ENCODE data around the gene TULP1.

Gene TULP1

GRCh38 chr6:35470663-35471120 is 42.0 kb downstream of the TULP1 start:
- Histone ChIP-seq H3K4me1 (ENCODE audit: control insufficient read depth in 2 of 2, insufficient read depth in 2 of 2, low read length in 2 of 2) (peaks cover 18 to 21% of the 10 kb centered on the region in 2 donors), H3K27ac (ENCODE audit: low read depth in 2 of 2, low read length in 2 of 2) (no peak overlapping the region), H3K9me3 (ENCODE audit: control insufficient read depth in 2 of 2, low read length in 2 of 2) (no peaks in the 10 kb centered on the region), H3K9ac (ENCODE audit: low read depth in 1 of 2, low read length in 2 of 2) (no peak overlapping the region), H3K4me3 (ENCODE audit: low read length in 2 of 2) (no peak overlapping the region), H3K27me3 (ENCODE audit: control insufficient read depth in 2 of 2, insufficient read depth in 2 of 2, low read length in 2 of 2) (no peaks in the 10 kb centered on the region), H3K36me3 (ENCODE audit: control insufficient read depth in 2 of 2, insufficient read depth in 2 of 2, low read length in 2 of 2) (peaks cover 29 to 33% of the 10 kb centered on the region in 2 donors)

GRCh38 chr6:35469751-35470662 is 42.7 kb downstream of the TULP1 start:
- peaks cover 18 to 21% of the 10 kb centered on the region in 2 donors for H3K4me1 ChIP-seq (ENCODE audit: control insufficient read depth in 2 of 2, insufficient read depth in 2 of 2, low read length in 2 of 2)
- no peaks in the 10 kb centered on the region for H3K27me3 ChIP-seq (ENCODE audit: control insufficient read depth in 2 of 2, insufficient read depth in 2 of 2, low read length in 2 of 2)

GRCh38 chr6:35468980-35469750 is 43.5 kb downstream of the TULP1 start:
- Histone ChIP-seq H3K36me3 (ENCODE audit: control insufficient read depth in 2 of 2, insufficient read depth in 2 of 2, low read length in 2 of 2) (peaks cover 23 to 27% of the 10 kb centered on the region in 2 donors), H3K4me1 (ENCODE audit: control insufficient read depth in 2 of 2, insufficient read depth in 2 of 2, low read length in 2 of 2) (peaks cover 18 to 21% of the 10 kb centered on the region in 2 donors)

More at GRCh38 chr6:35469751-35470662, 42.7 kb downstream of the TULP1 start:
- Histone ChIP-seq H3K36me3 (ENCODE audit: control insufficient read depth in 2 of 2, insufficient read depth in 2 of 2, low read length in 2 of 2) (peaks cover 26 to 31% of the 10 kb centered on the region in 2 donors), H3K27ac (ENCODE audit: low read depth in 2 of 2, low read length in 2 of 2) (peak overlapping the region; percentile 29 to 89), H3K4me3 (ENCODE audit: low read length in 2 of 2) (peak overlapping the region; percentile 76 to 88), H3K9ac (ENCODE audit: low read depth in 1 of 2, low read length in 2 of 2) (peak overlapping the region; percentile 85 to 95), H3K9me3 (ENCODE audit: control insufficient read depth in 2 of 2, low read length in 2 of 2) (no peaks in the 10 kb centered on the region)

GRCh38 chr6:35468181-35468979 is 44.3 kb downstream of the TULP1 start, which contains the start of gene RPL10A:
RPL10A (plus strand) TSS chr6:35468401; CDS start chr6:35468435, 34 bp downstream.
- no peaks in the 10 kb centered on the region for H3K9me3 ChIP-seq (ENCODE audit: control insufficient read depth in 2 of 2, low read length in 2 of 2)
- H3K4me1 ChIP-seq (ENCODE audit: control insufficient read depth in 2 of 2, insufficient read depth in 2 of 2, low read length in 2 of 2), result peaks cover 18 to 21% of the 10 kb centered on the region in 2 donors
- no peaks in the 10 kb centered on the region for H3K27me3 ChIP-seq (ENCODE audit: control insufficient read depth in 2 of 2, insufficient read depth in 2 of 2, low read length in 2 of 2)
- H3K27ac ChIP-seq (ENCODE audit: low read depth in 2 of 2, low read length in 2 of 2), result peak within 1 kb of the TSS; percentile 89 to 91
- H3K36me3 ChIP-seq (ENCODE audit: control insufficient read depth in 2 of 2, insufficient read depth in 2 of 2, low read length in 2 of 2), result peaks cover 23 to 27% of the 10 kb centered on the region in 2 donors
- H3K9ac ChIP-seq (ENCODE audit: low read depth in 1 of 2, low read length in 2 of 2), result peak within 1 kb of the TSS; percentile 85 to 95
- peak within 1 kb of the TSS; percentile 76 to 88 for H3K4me3 ChIP-seq (ENCODE audit: low read length in 2 of 2)

More at GRCh38 chr6:35468980-35469750, 43.5 kb downstream of the TULP1 start:
- H3K9ac ChIP-seq (ENCODE audit: low read depth in 1 of 2, low read length in 2 of 2), result peak overlapping the region; percentile 85 to 95
- peak overlapping the region; percentile 89 to 91 for H3K27ac ChIP-seq (ENCODE audit: low read depth in 2 of 2, low read length in 2 of 2)
- peak overlapping the region; percentile 76 to 88 for H3K4me3 ChIP-seq (ENCODE audit: low read length in 2 of 2)
- H3K27me3 ChIP-seq (ENCODE audit: control insufficient read depth in 2 of 2, insufficient read depth in 2 of 2, low read length in 2 of 2), result no peaks in the 10 kb centered on the region
- no peaks in the 10 kb centered on the region for H3K9me3 ChIP-seq (ENCODE audit: control insufficient read depth in 2 of 2, low read length in 2 of 2)

- no peak overlapping the region for H3K9ac ChIP-seq (ENCODE audit: low read depth in 1 of 2, low read length in 2 of 2)
- no peak overlapping the region for H3K27ac ChIP-seq (ENCODE audit: low read depth in 2 of 2, low read length in 2 of 2)
- peaks cover 13 to 20% of the 10 kb centered on the region in 2 donors for H3K4me1 ChIP-seq (ENCODE audit: control insufficient read depth in 2 of 2, insufficient read depth in 2 of 2, low read length in 2 of 2)
- H3K9me3 ChIP-seq (ENCODE audit: control insufficient read depth in 2 of 2, low read length in 2 of 2), result no peaks in the 10 kb centered on the region
- H3K36me3 ChIP-seq (ENCODE audit: control insufficient read depth in 2 of 2, insufficient read depth in 2 of 2, low read length in 2 of 2), result peaks cover 10 to 13% of the 10 kb centered on the region in 2 donors
- no peak overlapping the region for H3K4me3 ChIP-seq (ENCODE audit: low read length in 2 of 2)
- no peaks in the 10 kb centered on the region for H3K27me3 ChIP-seq (ENCODE audit: control insufficient read depth in 2 of 2, insufficient read depth in 2 of 2, low read length in 2 of 2)
Observed at GRCh38 chr6:35465646-35466045, 47.0 kb downstream of the TULP1 start.

- H3K27ac ChIP-seq (ENCODE audit: low read depth in 2 of 2, low read length in 2 of 2), result no peak overlapping the region
- H3K9me3 ChIP-seq (ENCODE audit: control insufficient read depth in 2 of 2, low read length in 2 of 2), result no peaks in the 10 kb centered on the region
- H3K27me3 ChIP-seq (ENCODE audit: control insufficient read depth in 2 of 2, insufficient read depth in 2 of 2, low read length in 2 of 2), result no peaks in the 10 kb centered on the region
- no peak overlapping the region for H3K9ac ChIP-seq (ENCODE audit: low read depth in 1 of 2, low read length in 2 of 2)
- H3K36me3 ChIP-seq (ENCODE audit: control insufficient read depth in 2 of 2, insufficient read depth in 2 of 2, low read length in 2 of 2), result peaks cover under 1 to 10% of the 10 kb centered on the region in 2 donors
- peaks cover 6 to 7% of the 10 kb centered on the region in 2 donors for H3K4me1 ChIP-seq (ENCODE audit: control insufficient read depth in 2 of 2, insufficient read depth in 2 of 2, low read length in 2 of 2)
- H3K4me3 ChIP-seq (ENCODE audit: low read length in 2 of 2), result no peak overlapping the region
Observed at GRCh38 chr6:35463292-35463691, 49.4 kb downstream of the TULP1 start.

GRCh38 chr6:35461270-35461669 is 51.4 kb downstream of the TULP1 start:
- Histone ChIP-seq H3K9me3 (ENCODE audit: control insufficient read depth in 2 of 2, low read length in 2 of 2) (no peaks in the 10 kb centered on the region), H3K27ac (ENCODE audit: low read depth in 2 of 2, low read length in 2 of 2) (no peak overlapping the region), H3K4me1 (ENCODE audit: control insufficient read depth in 2 of 2, insufficient read depth in 2 of 2, low read length in 2 of 2) (no peaks in the 10 kb centered on the region), H3K27me3 (ENCODE audit: control insufficient read depth in 2 of 2, insufficient read depth in 2 of 2, low read length in 2 of 2) (no peaks in the 10 kb centered on the region), H3K9ac (ENCODE audit: low read depth in 1 of 2, low read length in 2 of 2) (no peak overlapping the region), H3K4me3 (ENCODE audit: low read length in 2 of 2) (no peak overlapping the region), H3K36me3 (ENCODE audit: control insufficient read depth in 2 of 2, insufficient read depth in 2 of 2, low read length in 2 of 2) (peaks cover 7 to 14% of the 10 kb centered on the region in 2 donors)

- no peak overlapping the region for H3K4me3 ChIP-seq (ENCODE audit: low read length in 2 of 2)
- no peaks in the 10 kb centered on the region for H3K9me3 ChIP-seq (ENCODE audit: control insufficient read depth in 2 of 2, low read length in 2 of 2)
- peaks cover 7 to 19% of the 10 kb centered on the region in 2 donors for H3K36me3 ChIP-seq (ENCODE audit: control insufficient read depth in 2 of 2, insufficient read depth in 2 of 2, low read length in 2 of 2)
- peaks cover 2 to 5% of the 10 kb centered on the region in 2 donors for H3K4me1 ChIP-seq (ENCODE audit: control insufficient read depth in 2 of 2, insufficient read depth in 2 of 2, low read length in 2 of 2)
- no peaks in the 10 kb centered on the region for H3K27me3 ChIP-seq (ENCODE audit: control insufficient read depth in 2 of 2, insufficient read depth in 2 of 2, low read length in 2 of 2)
- H3K27ac ChIP-seq (ENCODE audit: low read depth in 2 of 2, low read length in 2 of 2), result no peak overlapping the region
- H3K9ac ChIP-seq (ENCODE audit: low read depth in 1 of 2, low read length in 2 of 2), result no peak overlapping the region
Observed at GRCh38 chr6:35457907-35458306, 54.8 kb downstream of the TULP1 start.

- Histone ChIP-seq H3K4me1 (ENCODE audit: control insufficient read depth in 2 of 2, insufficient read depth in 2 of 2, low read length in 2 of 2) (peaks cover 12 to 14% of the 10 kb centered on the region in 2 donors), H3K27me3 (ENCODE audit: control insufficient read depth in 2 of 2, insufficient read depth in 2 of 2, low read length in 2 of 2) (no peaks in the 10 kb centered on the region), H3K36me3 (ENCODE audit: control insufficient read depth in 2 of 2, insufficient read depth in 2 of 2, low read length in 2 of 2) (peaks cover 7 to 13% of the 10 kb centered on the region in 2 donors), H3K4me3 (ENCODE audit: low read length in 2 of 2) (no peak overlapping the region), H3K27ac (ENCODE audit: low read depth in 2 of 2, low read length in 2 of 2) (no peak overlapping the region), H3K9ac (ENCODE audit: low read depth in 1 of 2, low read length in 2 of 2) (no peak overlapping the region), H3K9me3 (ENCODE audit: control insufficient read depth in 2 of 2, low read length in 2 of 2) (no peaks in the 10 kb centered on the region)
Observed at GRCh38 chr6:35454391-35455110, 58.1 kb downstream of the TULP1 start.
